Measurements from ENCODE around the gene FRMD7.
"Not testable (repeated sequence)": the region's sequence is repeated elsewhere in the genome, so short reads cannot be mapped to it uniquely, and the experiment has no call there.

Gene FRMD7

GRCh38 chrX:132063334-132063733 lies 64.5 kb downstream of the FRMD7 start:
- H3K27ac ChIP-seq: no peak overlapping the region
- H3K36me3 ChIP-seq: no peaks in the 10 kb centered on the region
- DNase-seq: no peak
- no peaks in the 10 kb centered on the region for H3K27me3 ChIP-seq (ENCODE audit: insufficient read depth, low read depth, severe bottlenecking)
- H3K9me3 ChIP-seq (ENCODE audit: severe bottlenecking): no peaks in the 10 kb centered on the region
- H3K4me3 ChIP-seq (ENCODE audit: low read depth, low read length): no peak overlapping the region
- no peak for TF ChIP-seq CTCF (IDR thresholded peaks at IDR 0.05; ENCODE audit: low read depth, low read length)

- DNase-seq: no peak
- TF ChIP-seq CTCF (IDR thresholded peaks at IDR 0.05; ENCODE audit: low read depth, low read length): no peak
These were observed 67.8 kb downstream of the FRMD7 start for GRCh38 chrX:132059973-132060540.

GRCh38 chrX:132058975-132059374 lies 68.8 kb downstream of the FRMD7 start:
- no peak overlapping the region for H3K27ac ChIP-seq
- no peaks in the 10 kb centered on the region for H3K36me3 ChIP-seq
- DNase-seq: no peak
- TF ChIP-seq CTCF (IDR thresholded peaks at IDR 0.05; ENCODE audit: low read depth, low read length): no peak
- no peaks in the 10 kb centered on the region for H3K27me3 ChIP-seq (ENCODE audit: insufficient read depth, low read depth, severe bottlenecking)
- no peaks in the 10 kb centered on the region for H3K9me3 ChIP-seq (ENCODE audit: severe bottlenecking)
- no peak overlapping the region for H3K4me3 ChIP-seq (ENCODE audit: low read depth, low read length)

More at GRCh38 chrX:132059973-132060540, 67.8 kb downstream of the FRMD7 start:
- Histone ChIP-seq H3K4me3 (ENCODE audit: low read depth, low read length) (no peak overlapping the region), H3K9me3 (ENCODE audit: severe bottlenecking) (no peaks in the 10 kb centered on the region), H3K27ac (no peak overlapping the region), H3K27me3 (ENCODE audit: insufficient read depth, low read depth, severe bottlenecking) (no peaks in the 10 kb centered on the region), H3K36me3 (no peaks in the 10 kb centered on the region)

GRCh38 chrX:132058050-132058449 lies 69.8 kb downstream of the FRMD7 start:
- no peak for DNase-seq

GRCh38 chrX:132051778-132052177 lies 76.0 kb downstream of the FRMD7 start:
- DNase-seq; H3K27me3 ChIP-seq (ENCODE audit: insufficient read depth, low read depth, severe bottlenecking); H3K36me3 ChIP-seq; H3K27ac ChIP-seq; H3K9me3 ChIP-seq (ENCODE audit: severe bottlenecking); H3K4me3 ChIP-seq (ENCODE audit: low read depth, low read length): not testable (repeated sequence)

More at GRCh38 chrX:132058050-132058449, 69.8 kb downstream of the FRMD7 start:
- no peak for TF ChIP-seq CTCF (IDR thresholded peaks at IDR 0.05; ENCODE audit: low read depth, low read length)
- H3K27ac ChIP-seq: no peak overlapping the region
- H3K36me3 ChIP-seq: no peaks in the 10 kb centered on the region
- H3K27me3 ChIP-seq (ENCODE audit: insufficient read depth, low read depth, severe bottlenecking): no peaks in the 10 kb centered on the region
- H3K9me3 ChIP-seq (ENCODE audit: severe bottlenecking): no peaks in the 10 kb centered on the region
- H3K4me3 ChIP-seq (ENCODE audit: low read depth, low read length): no peak overlapping the region

GRCh38 chrX:132046533-132046932 lies 81.3 kb downstream of the FRMD7 start:
- no peaks in the 10 kb centered on the region for H3K36me3 ChIP-seq
- TF ChIP-seq CTCF (IDR thresholded peaks at IDR 0.05; ENCODE audit: low read depth, low read length): no peak
- H3K9me3 ChIP-seq (ENCODE audit: severe bottlenecking): no peaks in the 10 kb centered on the region
- no peak overlapping the region for H3K4me3 ChIP-seq (ENCODE audit: low read depth, low read length)
- no peak for DNase-seq
- no peaks in the 10 kb centered on the region for H3K27me3 ChIP-seq (ENCODE audit: insufficient read depth, low read depth, severe bottlenecking)
- no peak overlapping the region for H3K27ac ChIP-seq

All from WERI-Rb-1 (cell line).